Spleen (tissue), 11 donors: ENCODE measurements around the gene PXDN. TPM values are rescaled to one million over a fixed set of nuclear protein-coding genes. Genes with fewer than 3 reads are reported as not detected.

ENCODE experiments used
- DNase-seq: peaks from one replicate; pipeline ENCODE4 v3.0.0-alpha.2; 2020
- H3K27ac ChIP-seq, 8 donors: fragments of 200-600 bp; sonication (generic) in 7 of 8; 1 replicate in 4 of 8; 2 replicates in 4 of 8; pipeline versions ENCODE4 v1.5.0 to v1.8.0; 2016 to 2021; ENCODE audit warnings: inconsistent platforms in 4 of 8, mild to moderate bottlenecking in 4 of 8, moderate library complexity in 1 of 8
- H3K27me3 ChIP-seq, 7 donors: fragments of 200-600 bp; sonication (generic) in 6 of 7; replicated peaks in 1 of 7; 1 replicate in 4 of 7; 2 replicates in 3 of 7; pipeline versions ENCODE4 v1.5.0 to v1.8.0; 2016 to 2021; ENCODE audit warnings: inconsistent platforms in 3 of 7, mild to moderate bottlenecking in 1 of 7
- H3K36me3 ChIP-seq, 6 donors: fragments of 200-600 bp; sonication (generic) in 5 of 6; 1 replicate in 4 of 6; 2 replicates in 2 of 6; pipeline versions ENCODE4 v1.5.0 to v1.8.0; 2016 to 2021; ENCODE audit warnings: inconsistent platforms in 2 of 6
- H3K4me1 ChIP-seq, 6 donors: fragments of 200-600 bp; sonication (generic) in 5 of 6; 1 replicate in 3 of 6; 2 replicates in 3 of 6; pipeline versions ENCODE4 v1.5.0 to v1.8.0; 2016 to 2021; ENCODE audit warnings: inconsistent platforms in 3 of 6
- H3K4me3 ChIP-seq, 8 donors: fragments of 200-600 bp; sonication (generic) in 7 of 8; 1 replicate in 4 of 8; 2 replicates in 4 of 8; pipeline versions ENCODE4 v1.5.0 to v1.8.0; 2016 to 2021; ENCODE audit warnings: inconsistent platforms in 4 of 8, mild to moderate bottlenecking in 4 of 8, moderate library complexity in 2 of 8
- H3K9me3 ChIP-seq, 8 donors: fragments of 200-600 bp; sonication (generic) in 7 of 8; 1 replicate in 4 of 8; 2 replicates in 4 of 8; pipeline versions ENCODE4 v1.5.0 to v1.8.0; 2016 to 2021; ENCODE audit warnings: inconsistent platforms in 4 of 8
- CTCF ChIP-seq, 11 experiments: fragments of 200-600 bp in 7 of 11; fragments of 450-650 bp in 4 of 11; sonication (generic) in 4 of 11; IDR thresholded peaks in 8 of 11; conservative IDR thresholded peaks in 3 of 11; 1 replicate in 7 of 11; 2 replicates in 4 of 11; pipeline versions ENCODE4 v1.4.0 to v1.8.0; 2016 to 2021; ENCODE audit warnings: antibody characterized with exemption in 11 of 11, inconsistent platforms in 4 of 11, mild to moderate bottlenecking in 1 of 11
- POLR2A ChIP-seq, 3 donors: fragments of 450-650 bp; IDR thresholded peaks; one replicate each; pipeline ENCODE4 v1.5.1; 2017; ENCODE audit warnings: antibody characterized with exemption in 3 of 3, mild to moderate bottlenecking in 1 of 3
- POLR2AphosphoS5 ChIP-seq, 3 donors: sonication (generic); formaldehyde crosslinking; IDR thresholded peaks; one replicate each; pipeline ENCODE4 v1.5.1; 2017; ENCODE audit warnings: antibody characterized with exemption in 3 of 3
- WGBS, 5 donors: extraction: QIAGEN DNeasy Blood & Tissue Kit in 3 of 5; methylation state at CpG; one replicate each; pipeline versions ENCODE4 v1.1.5 to v1.1.7; 2013 to 2018; 5-methylcytosine and 5-hydroxymethylcytosine counted together
- intact Hi-C: fragments of 100-400 bp; cut with DNase I; formaldehyde crosslinking; loops from one replicate; pipeline ENCODE4 v1.15.0; 2023; ENCODE audit warnings: low total_unique reads
- polyA plus RNA-seq, 3 donors: library from polyadenylated mRNA; stranded (reverse); fragments of 200-250 nt; gene quantifications; one replicate each; pipeline ENCODE4 v1.2.1, GENCODE V29; 2013
- total RNA-seq, 7 donors: library from RNA; depleted of rRNA in 3 of 7; stranded (reverse); fragments of >200 nt in 3 of 7; fragmentation: NEBNext Ultra II Directional in 4 of 7; extraction: Animal tissue kit (Norgen Biotek cat#: 25700) in 4 of 7; gene quantifications; one replicate each; pipeline versions ENCODE4 v1.1.0 to v1.2.1, GENCODE V29; 2016 to 2021
- donor health status: healthy with polysubstance abuse.
- donor health status: DM: no; HTN: no; CAD: no; lungs with moderate emphysema.
- donor health status: DM: no; HTN: no; CAD: no.
- donor health status: Bipolar disorder and iron deficiency.
- donor health status: healthy.
- donor health status: DM: no; HTN: no; CAD: no.
- donor health status: DM: yes; HTN: yes; CAD: no.

Gene PXDN
- total and polyA plus RNA-seq, 10 donors = 1.9 to 49.3 (median 30.8) TPM

GRCh38 chr2:1621501-1621900 is 122.8 kb downstream of the PXDN start:
- H3K27ac ChIP-seq = no peak overlapping the region
- H3K9me3 ChIP-seq = peaks cover 0 to 3% (median 0%) of the 10 kb centered on the region in 8 donors
- H3K4me1 ChIP-seq = peaks cover 0 to 9% (median 0%) of the 10 kb centered on the region in 6 donors
- WGBS, 5 donors = 90 to 95% (median 94%) methylated on average over 13 of the region's 13 CpGs
- peak; percentile 65 for DNase-seq
- TF ChIP-seq POLR2A (IDR thresholded peaks at IDR 0.05) (no peak), CTCF (IDR thresholded peaks at IDR 0.05 in 8 of 11, conservative IDR thresholded peaks at IDR 0.05 in 3 of 11) (no peak), POLR2AphosphoS5 (IDR thresholded peaks at IDR 0.05) (no peak)
- no peaks in the 10 kb centered on the region for H3K27me3 ChIP-seq
- H3K36me3 ChIP-seq = no peaks in the 10 kb centered on the region
- H3K4me3 ChIP-seq = no peak overlapping the region
- intact Hi-C loops = no loop called here

DNA sequence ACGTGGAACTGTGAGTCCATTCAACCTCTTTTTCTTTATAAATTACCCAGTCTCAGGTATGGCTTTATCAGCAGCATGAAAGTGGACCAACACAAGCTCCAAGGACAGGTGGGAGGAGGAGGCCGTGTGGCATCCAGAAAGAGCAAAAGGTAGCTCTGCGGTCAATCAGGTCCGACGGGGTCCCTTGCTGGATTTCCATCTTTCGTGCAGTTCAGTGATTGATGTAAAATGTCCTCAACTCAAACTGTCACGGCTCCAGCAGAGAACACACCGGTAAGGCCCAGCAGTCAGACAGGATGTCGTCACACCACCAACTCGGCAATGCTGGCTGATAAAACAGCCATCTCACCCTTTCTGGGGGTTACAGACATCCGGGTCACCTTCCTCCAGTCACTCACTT is 123.3 kb downstream of the PXDN start:
- peak; percentile 39 for DNase-seq
- Histone ChIP-seq H3K4me1 (peaks cover 0 to 9% (median 0%) of the 10 kb centered on the region in 6 donors), H3K27me3 (no peaks in the 10 kb centered on the region), H3K36me3 (no peaks in the 10 kb centered on the region), H3K4me3 (no peak overlapping the region), H3K27ac (no peak overlapping the region), H3K9me3 (peaks cover 0 to 3% (median 0%) of the 10 kb centered on the region in 8 donors)
- no peak for TF ChIP-seq POLR2AphosphoS5 (IDR thresholded peaks at IDR 0.05)
- no peak for TF ChIP-seq CTCF (IDR thresholded peaks at IDR 0.05 in 8 of 11, conservative IDR thresholded peaks at IDR 0.05 in 3 of 11)
- TF ChIP-seq POLR2A (IDR thresholded peaks at IDR 0.05) = no peak
- intact Hi-C loops = no loop called here
- 74 to 82% (median 80%) methylated on average over 11 of the region's 11 CpGs for WGBS, 5 donors

DNA sequence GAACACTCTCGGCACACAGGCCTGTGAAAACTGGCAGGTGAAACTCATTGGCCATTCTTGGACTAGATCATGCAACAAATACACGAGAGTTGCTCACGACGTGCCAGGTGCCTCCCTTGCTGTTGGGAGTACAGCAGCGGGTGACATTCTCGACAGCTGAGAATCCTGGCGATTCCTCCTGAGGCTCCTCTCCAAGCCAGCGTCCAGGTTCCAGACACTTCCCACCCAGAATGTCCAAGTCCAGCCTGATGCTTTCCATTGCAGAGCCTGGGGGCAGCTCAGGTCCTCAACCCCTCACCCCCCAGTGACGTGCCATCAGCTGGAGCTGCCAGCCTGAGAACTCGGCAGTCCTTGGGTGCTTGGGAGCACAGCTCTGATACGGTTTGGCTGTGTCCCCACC is 124.2 kb downstream of the PXDN start:
- intact Hi-C loops = no loop called here
- WGBS, 5 donors = 89 to 94% (median 92%) methylated on average over 11 of the region's 11 CpGs
- H3K27me3 ChIP-seq = no peaks in the 10 kb centered on the region
- no peak for TF ChIP-seq POLR2A (IDR thresholded peaks at IDR 0.05)
- no peak for TF ChIP-seq CTCF (IDR thresholded peaks at IDR 0.05 in 8 of 11, conservative IDR thresholded peaks at IDR 0.05 in 3 of 11)
- TF ChIP-seq POLR2AphosphoS5 (IDR thresholded peaks at IDR 0.05) = no peak
- no peak overlapping the region for H3K27ac ChIP-seq
- H3K9me3 ChIP-seq = peaks cover 0 to 3% (median 0%) of the 10 kb centered on the region in 8 donors
- DNase-seq = peak; percentile 30
- peaks cover 0 to 4% (median 0%) of the 10 kb centered on the region in 6 donors for H3K4me1 ChIP-seq
- H3K36me3 ChIP-seq = no peaks in the 10 kb centered on the region
- no peak overlapping the region for H3K4me3 ChIP-seq

DNA sequence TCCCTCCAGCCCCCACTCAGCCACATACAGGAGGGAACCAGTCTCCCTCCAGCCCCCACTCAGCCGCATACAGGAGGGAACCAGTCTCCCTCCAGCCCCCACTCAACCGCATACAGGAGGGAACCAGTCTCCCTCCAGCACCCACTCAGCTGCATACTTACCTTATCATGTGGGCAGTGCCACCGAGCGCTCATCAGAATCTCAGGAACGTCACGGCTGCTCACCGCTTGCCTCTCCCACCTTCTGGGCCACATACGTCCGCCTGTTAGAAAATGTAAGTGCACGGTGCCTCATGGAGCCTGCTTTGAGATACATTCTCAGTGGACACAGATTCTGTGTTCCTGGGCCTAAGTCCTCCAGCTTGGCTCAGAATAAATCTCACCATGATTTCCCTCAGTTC is 124.8 kb downstream of the PXDN start:
- no peak overlapping the region for H3K27ac ChIP-seq
- no peak overlapping the region for H3K4me3 ChIP-seq
- intact Hi-C loops = no loop called here
- DNase-seq = no peak
- TF ChIP-seq POLR2A (IDR thresholded peaks at IDR 0.05) = no peak
- H3K4me1 ChIP-seq = peaks cover 0 to 9% (median 0%) of the 10 kb centered on the region in 6 donors
- H3K9me3 ChIP-seq = peaks cover 0 to 3% (median 0%) of the 10 kb centered on the region in 8 donors
- 78 to 98% (median 89%) methylated on average over 9 to 10 of the region's 10 CpGs for WGBS, 5 donors
- no peaks in the 10 kb centered on the region for H3K27me3 ChIP-seq
- no peaks in the 10 kb centered on the region for H3K36me3 ChIP-seq

- peaks cover 0 to 3% (median 0%) of the 10 kb centered on the region in 8 donors for H3K9me3 ChIP-seq
- H3K27ac ChIP-seq = no peak overlapping the region
- no peaks in the 10 kb centered on the region for H3K27me3 ChIP-seq
- TF ChIP-seq CTCF (IDR thresholded peaks at IDR 0.05 in 8 of 11, conservative IDR thresholded peaks at IDR 0.05 in 3 of 11) = no peak
- TF ChIP-seq POLR2AphosphoS5 (IDR thresholded peaks at IDR 0.05) = no peak
- TF ChIP-seq POLR2A (IDR thresholded peaks at IDR 0.05) = no peak
- peaks cover 0 to 15% (median 0%) of the 10 kb centered on the region in 6 donors for H3K4me1 ChIP-seq
- H3K4me3 ChIP-seq = no peak overlapping the region
- H3K36me3 ChIP-seq = no peaks in the 10 kb centered on the region
- intact Hi-C loops = no loop called here
- DNase-seq = no peak
- 78 to 100% (median 92%) methylated on average over 1 to 3 of the region's 3 CpGs for WGBS, 5 donors
Measured at GRCh38 chr2:1618974-1619373, 125.3 kb downstream of the PXDN start.
